Liver (tissue), 3 donors: ENCODE data around the gene SLC25A43.
"Not testable (repeated sequence)": the region's sequence is repeated elsewhere in the genome, so short reads cannot be mapped to it uniquely, and the experiment has no call there.

Experiments
- CTCF ChIP-seq: fragments of 150-350 bp; IDR thresholded peaks from 2 replicates; pipeline ENCODE4 v1.5.1; 2017; ENCODE audit warnings: improper control_type of control experiment, low read depth, low read length; ENCODE audit not compliant: missing input control
- EGR1 ChIP-seq, 2 donors: IDR thresholded peaks; 2 replicates each; pipeline ENCODE4 v1.6.1; 2016 to 2018; ENCODE audit warnings: antibody characterized with exemption in 2 of 2, low read depth in 2 of 2
- FOXA1 ChIP-seq: IDR thresholded peaks from 2 replicates; pipeline ENCODE4 v1.6.1; 2016; ENCODE audit warnings: antibody characterized with exemption
- GABPA ChIP-seq, 2 donors: IDR thresholded peaks in 1 of 2; conservative IDR thresholded peaks in 1 of 2; 2 replicates each; pipeline ENCODE4 v1.6.1; 2016; ENCODE audit warnings: antibody characterized with exemption in 2 of 2, mild to moderate bottlenecking in 1 of 2, moderate library complexity in 1 of 2
- HNF4G ChIP-seq: IDR thresholded peaks from 2 replicates; pipeline ENCODE4 v1.6.1; 2016; ENCODE audit warnings: antibody characterized with exemption
- JUND ChIP-seq, 2 donors: IDR thresholded peaks; 2 replicates each; pipeline ENCODE4 v1.6.1; 2016; ENCODE audit warnings: antibody characterized with exemption in 2 of 2
- MAX ChIP-seq: IDR thresholded peaks from 2 replicates; pipeline ENCODE4 v1.6.1; 2016; ENCODE audit warnings: antibody characterized with exemption
- RAD21 ChIP-seq, 2 donors: IDR thresholded peaks; 2 replicates each; pipeline ENCODE4 v1.6.1; 2016; ENCODE audit warnings: antibody characterized with exemption in 2 of 2, mild to moderate bottlenecking in 2 of 2
- REST ChIP-seq: IDR thresholded peaks from 2 replicates; pipeline ENCODE4 v1.6.1; 2016; ENCODE audit warnings: antibody characterized with exemption, mild to moderate bottlenecking
- SP1 ChIP-seq: IDR thresholded peaks from 2 replicates; pipeline ENCODE4 v1.6.1; 2018; ENCODE audit warnings: antibody characterized with exemption, mild to moderate bottlenecking
- TAF1 ChIP-seq: conservative IDR thresholded peaks from 2 replicates; pipeline ENCODE4 v1.6.1; 2016; ENCODE audit warnings: antibody characterized with exemption, mild to moderate bottlenecking
- YY1 ChIP-seq: IDR thresholded peaks from 2 replicates; pipeline ENCODE4 v1.6.1; 2016; ENCODE audit warnings: antibody characterized with exemption, mild to moderate bottlenecking
- donor health status: healthy.
- donor health status: healthy.

GRCh38 chrX:119371861-119372260 lies 27.3 kb upstream of the SLC25A43 start:
- TF ChIP-seq CTCF; GABPA (IDR thresholded peaks at IDR 0.05 in 1 of 2, conservative IDR thresholded peaks at IDR 0.05 in 1 of 2); MAX; REST; JUND (IDR thresholded peaks at IDR 0.05); SP1; YY1; RAD21 (IDR thresholded peaks at IDR 0.05); FOXA1; TAF1; HNF4G; EGR1 (IDR thresholded peaks at IDR 0.05; ENCODE audit: low read depth in 2 of 2): not testable (repeated sequence)
